H1 (cell line): ENCODE results near the gene GADD45B. TPM values are rescaled to one million over a fixed set of nuclear protein-coding genes. Genes with fewer than 3 reads are reported as not detected.

ENCODE experiments used
- NANOG ChIP-seq: IDR thresholded peaks from 2 replicates; pipeline ENCODE4 v1.6.1; 2011; ENCODE audit warnings: low read length, low read depth, mild to moderate bottlenecking, inconsistent platforms; ENCODE audit not compliant: insufficient read depth, poor library complexity, severe bottlenecking
- POLR2A ChIP-seq, 2 experiments: IDR thresholded peaks; 1 replicate in 1 of 2; 2 replicates in 1 of 2; pipeline ENCODE4 v1.6.1; 2011; ENCODE audit warnings: low read depth in 2 of 2, low read length in 2 of 2, mild to moderate bottlenecking in 2 of 2; ENCODE audit errors: control extremely low read depth in 1 of 2
- SAP30 ChIP-seq: fragments of 300-600 bp; sonication (generic); IDR thresholded peaks from 2 replicates; pipeline ENCODE4 v1.7.1; 2012; ENCODE audit warnings: low read length, moderate library complexity, mild to moderate bottlenecking, inconsistent platforms; ENCODE audit not compliant: insufficient read depth, insufficient replicate concordance
- SIN3A ChIP-seq, 2 experiments: IDR thresholded peaks in 1 of 2; conservative IDR thresholded peaks in 1 of 2; 2 replicates each; pipeline ENCODE4 v1.6.1; 2011 to 2012; ENCODE audit warnings: low read length in 2 of 2, improper control_type of control experiment in 1 of 2, low read depth in 1 of 2, mild to moderate bottlenecking in 1 of 2
- polyA plus RNA-seq, 7 experiments: library from polyadenylated mRNA; depleted of rRNA in 3 of 7; stranded (reverse) in 5 of 7; unstranded in 2 of 7; fragments of >200 nt in 5 of 7; fragments of 200-250 nt in 2 of 7; gene quantifications; 1 replicate in 5 of 7; 2 replicates in 1 of 7; 4 replicates in 1 of 7; pipeline versions ENCODE4 v1.2.1 to v1.2.3, GENCODE V29; 2011 to 2013; ENCODE audit warnings: missing spikeins in 2 of 7, mixed read lengths in 2 of 7
- total RNA-seq: library from RNA; stranded (reverse); fragmentation: NEBNext Ultra II Directional; extraction: Animal tissue kit (Norgen Biotek cat#: 25700); gene quantifications from 2 replicates; pipeline ENCODE4 v1.2.1, GENCODE V29; 2021

Gene GADD45B
- total and polyA plus RNA-seq, 2 of the 8 experiments (the other 6 are each of a cell fraction or from before 2014, with no cell fraction given): 7.4 to 11.4 TPM

DNA sequence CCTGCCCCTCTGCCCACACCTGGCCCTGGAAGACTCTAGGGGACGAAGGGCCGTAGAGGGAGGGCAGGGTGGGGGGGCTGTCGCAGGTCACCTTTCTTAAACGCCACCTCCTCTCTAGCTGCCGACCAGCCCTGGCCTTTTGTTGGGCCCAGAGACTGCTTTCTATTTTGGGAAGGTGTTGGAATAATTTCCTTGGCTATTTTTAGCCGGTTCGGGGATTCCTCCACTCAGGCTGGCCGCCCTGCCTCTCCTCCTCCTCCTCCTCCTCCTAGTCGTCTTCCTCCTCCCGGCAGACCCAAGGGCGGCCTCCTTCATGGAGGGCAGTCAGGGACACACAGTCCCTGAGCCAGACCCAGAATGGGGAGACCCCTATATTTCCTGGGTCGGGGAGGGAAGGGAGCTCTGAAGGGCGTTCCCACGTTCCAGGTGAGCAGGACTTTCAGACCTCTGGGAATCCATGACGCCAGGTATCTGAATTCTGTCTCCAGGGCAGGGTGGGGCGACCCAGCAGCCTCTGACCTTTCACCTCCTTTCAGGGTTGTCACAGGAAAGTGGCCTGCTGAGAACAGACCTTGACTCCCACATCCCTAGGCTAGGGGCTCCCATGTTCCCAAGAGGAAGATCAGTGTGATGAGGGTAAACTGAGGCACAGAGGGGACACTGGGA, 19.9 kb downstream of the GADD45B start (continued):
- TF ChIP-seq NANOG (no peak), POLR2A (IDR thresholded peaks at IDR 0.05; ENCODE audit: control extremely low read depth in 1 of 2, low read depth in 2 of 2, low read length in 2 of 2) (no peak), SIN3A (conservative IDR thresholded peaks at IDR 0.05 in 1 of 2, IDR thresholded peaks at IDR 0.05 in 1 of 2; ENCODE audit: low read depth in 1 of 2, low read length in 2 of 2) (no peak), SAP30 (no peak)
